ENCODE measurements around the gene PCSK4.

PCSK4 gene

DNA sequence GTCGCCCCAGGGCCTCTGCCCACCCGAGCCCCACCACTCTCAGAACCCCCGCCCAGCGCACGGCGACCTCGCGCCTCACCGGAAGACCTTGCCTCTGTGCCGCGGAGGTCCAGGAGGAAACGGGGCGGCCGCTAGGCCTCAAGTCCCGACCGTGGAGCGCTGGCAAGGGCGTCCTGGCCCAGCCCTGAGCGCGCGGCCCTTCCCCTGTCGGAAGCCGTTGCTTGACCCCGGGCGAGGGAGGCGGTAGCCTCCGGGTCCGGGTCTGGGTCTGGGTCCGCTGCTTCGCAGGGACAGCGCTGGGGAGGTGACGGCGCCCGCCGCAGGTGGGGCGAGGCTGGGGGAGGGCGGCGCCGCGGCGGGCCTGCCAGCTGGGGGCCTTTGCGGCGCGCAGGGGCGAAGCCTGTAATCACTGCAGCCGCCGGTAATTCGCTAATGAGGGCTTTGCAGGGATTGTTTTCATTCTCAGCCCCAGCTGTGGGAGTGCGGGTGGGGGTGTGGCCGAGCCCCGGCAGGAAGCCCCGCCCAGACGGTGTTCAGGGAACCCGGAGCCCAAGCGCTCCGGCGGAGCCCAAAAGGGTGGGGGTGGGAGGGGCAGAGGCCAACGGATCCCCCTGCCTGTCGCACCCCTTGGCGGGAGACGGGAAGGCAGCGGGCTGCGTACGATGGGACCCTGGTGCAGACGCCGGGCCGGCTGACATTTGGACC, 19.7 kb downstream of the PCSK4 start:
- no peak for TF ChIP-seq GLIS3 (CRISPR knock-in tag; IDR thresholded peaks at IDR 0.05)
- TF ChIP-seq SNAI2 (CRISPR knock-in tag; IDR thresholded peaks at IDR 0.05) = no peak
- TF ChIP-seq, protein P1, sequence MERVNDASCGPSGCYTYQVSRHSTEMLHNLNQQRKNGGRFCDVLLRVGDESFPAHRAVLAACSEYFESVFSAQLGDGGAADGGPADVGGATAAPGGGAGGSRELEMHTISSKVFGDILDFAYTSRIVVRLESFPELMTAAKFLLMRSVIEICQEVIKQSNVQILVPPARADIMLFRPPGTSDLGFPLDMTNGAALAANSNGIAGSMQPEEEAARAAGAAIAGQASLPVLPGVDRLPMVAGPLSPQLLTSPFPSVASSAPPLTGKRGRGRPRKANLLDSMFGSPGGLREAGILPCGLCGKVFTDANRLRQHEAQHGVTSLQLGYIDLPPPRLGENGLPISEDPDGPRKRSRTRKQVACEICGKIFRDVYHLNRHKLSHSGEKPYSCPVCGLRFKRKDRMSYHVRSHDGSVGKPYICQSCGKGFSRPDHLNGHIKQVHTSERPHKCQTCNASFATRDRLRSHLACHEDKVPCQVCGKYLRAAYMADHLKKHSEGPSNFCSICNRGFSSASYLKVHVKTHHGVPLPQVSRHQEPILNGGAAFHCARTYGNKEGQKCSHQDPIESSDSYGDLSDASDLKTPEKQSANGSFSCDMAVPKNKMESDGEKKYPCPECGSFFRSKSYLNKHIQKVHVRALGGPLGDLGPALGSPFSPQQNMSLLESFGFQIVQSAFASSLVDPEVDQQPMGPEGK (CRISPR knock-in tag; IDR thresholded peaks at IDR 0.05; ENCODE audit: borderline replicate concordance) = no peak
- no peak for ATAC-seq

DNA sequence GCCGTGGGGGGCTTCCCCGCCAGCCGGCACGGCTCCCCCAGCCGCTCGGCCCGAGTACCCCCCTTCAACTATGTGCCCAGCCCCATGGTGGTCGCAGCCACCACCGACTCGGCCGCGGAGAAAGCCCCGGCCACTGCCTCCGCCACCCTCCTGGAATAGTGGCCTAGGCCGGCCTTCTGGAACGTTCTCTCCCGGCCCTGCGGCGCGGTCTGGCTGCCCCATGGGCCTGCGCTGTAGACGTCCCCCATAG, 20.2 kb downstream of the PCSK4 start:
- no peak for ATAC-seq
- TF ChIP-seq, protein P2, sequence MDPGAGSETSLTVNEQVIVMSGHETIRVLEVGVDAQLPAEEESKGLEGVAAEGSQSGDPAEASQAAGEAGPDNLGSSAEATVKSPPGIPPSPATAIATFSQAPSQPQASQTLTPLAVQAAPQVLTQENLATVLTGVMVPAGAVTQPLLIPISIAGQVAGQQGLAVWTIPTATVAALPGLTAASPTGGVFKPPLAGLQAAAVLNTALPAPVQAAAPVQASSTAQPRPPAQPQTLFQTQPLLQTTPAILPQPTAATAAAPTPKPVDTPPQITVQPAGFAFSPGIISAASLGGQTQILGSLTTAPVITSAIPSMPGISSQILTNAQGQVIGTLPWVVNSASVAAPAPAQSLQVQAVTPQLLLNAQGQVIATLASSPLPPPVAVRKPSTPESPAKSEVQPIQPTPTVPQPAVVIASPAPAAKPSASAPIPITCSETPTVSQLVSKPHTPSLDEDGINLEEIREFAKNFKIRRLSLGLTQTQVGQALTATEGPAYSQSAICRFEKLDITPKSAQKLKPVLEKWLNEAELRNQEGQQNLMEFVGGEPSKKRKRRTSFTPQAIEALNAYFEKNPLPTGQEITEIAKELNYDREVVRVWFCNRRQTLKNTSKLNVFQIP (CRISPR knock-in tag; IDR thresholded peaks at IDR 0.05; ENCODE audit: borderline replicate concordance, low read depth) = no peak
- TF ChIP-seq TOX (CRISPR knock-in tag; IDR thresholded peaks at IDR 0.05; ENCODE audit: borderline replicate concordance) (no peak), ZNF8 (CRISPR knock-in tag; IDR thresholded peaks at IDR 0.05) (no peak), PPARA (CRISPR knock-in tag; IDR thresholded peaks at IDR 0.05; ENCODE audit: borderline replicate concordance) (no peak), TCF4 (CRISPR knock-in tag; IDR thresholded peaks at IDR 0.05; ENCODE audit: borderline replicate concordance) (no peak), GLIS3 (CRISPR knock-in tag; IDR thresholded peaks at IDR 0.05) (no peak), ZFP3 (CRISPR knock-in tag; IDR thresholded peaks at IDR 0.05) (no peak), ZFP30 (CRISPR knock-in tag; IDR thresholded peaks at IDR 0.05) (no peak), SNAI2 (CRISPR knock-in tag; IDR thresholded peaks at IDR 0.05) (no peak), BACH2 (CRISPR knock-in tag; IDR thresholded peaks at IDR 0.05; ENCODE audit: borderline replicate concordance) (no peak), ZNF565 (CRISPR knock-in tag; conservative IDR thresholded peaks at IDR 0.05; ENCODE audit: low read depth) (no peak)
- TF ChIP-seq, protein P1 (CRISPR knock-in tag; IDR thresholded peaks at IDR 0.05; ENCODE audit: borderline replicate concordance) = no peak

DNA sequence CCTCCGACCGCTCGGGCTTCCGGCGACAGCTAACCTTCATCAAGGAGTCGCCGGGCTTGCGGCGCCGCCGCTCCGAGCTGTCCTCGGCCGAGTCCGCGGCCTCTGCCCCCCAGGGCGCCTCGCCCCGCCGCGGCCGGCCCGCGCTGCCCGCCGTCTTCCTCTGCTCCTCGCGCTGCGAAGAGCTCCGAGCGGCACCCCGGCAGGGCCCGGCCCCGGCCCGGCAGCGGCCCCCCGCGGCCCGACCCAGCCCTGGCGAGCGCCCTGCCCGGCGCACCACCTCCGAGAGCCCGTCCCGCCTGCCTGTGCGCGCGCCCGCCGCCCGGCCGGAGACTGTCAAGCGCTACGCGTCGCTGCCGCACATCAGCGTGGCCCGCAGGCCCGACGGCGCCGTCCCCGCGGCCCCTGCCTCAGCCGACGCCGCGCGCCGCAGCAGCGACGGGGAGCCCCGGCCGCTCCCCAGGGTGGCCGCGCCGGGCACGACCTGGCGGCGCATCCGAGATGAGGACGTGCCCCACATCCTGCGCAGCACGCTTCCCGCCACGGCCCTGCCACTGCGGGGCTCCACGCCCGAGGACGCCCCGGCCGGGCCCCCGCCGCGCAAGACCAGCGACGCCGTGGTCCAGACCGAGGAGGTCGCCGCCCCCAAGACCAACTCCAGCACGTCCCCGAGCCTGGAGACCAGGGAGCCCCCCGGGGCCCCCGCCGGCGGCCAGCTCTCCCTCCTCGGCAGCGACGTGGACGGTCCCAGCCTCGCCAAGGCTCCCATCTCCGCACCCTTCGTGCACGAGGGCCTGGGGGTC, 20.7 kb downstream of the PCSK4 start:
- no peak for ATAC-seq
- no peak for TF ChIP-seq ZFP30 (CRISPR knock-in tag; IDR thresholded peaks at IDR 0.05)
- TF ChIP-seq, protein P3, sequence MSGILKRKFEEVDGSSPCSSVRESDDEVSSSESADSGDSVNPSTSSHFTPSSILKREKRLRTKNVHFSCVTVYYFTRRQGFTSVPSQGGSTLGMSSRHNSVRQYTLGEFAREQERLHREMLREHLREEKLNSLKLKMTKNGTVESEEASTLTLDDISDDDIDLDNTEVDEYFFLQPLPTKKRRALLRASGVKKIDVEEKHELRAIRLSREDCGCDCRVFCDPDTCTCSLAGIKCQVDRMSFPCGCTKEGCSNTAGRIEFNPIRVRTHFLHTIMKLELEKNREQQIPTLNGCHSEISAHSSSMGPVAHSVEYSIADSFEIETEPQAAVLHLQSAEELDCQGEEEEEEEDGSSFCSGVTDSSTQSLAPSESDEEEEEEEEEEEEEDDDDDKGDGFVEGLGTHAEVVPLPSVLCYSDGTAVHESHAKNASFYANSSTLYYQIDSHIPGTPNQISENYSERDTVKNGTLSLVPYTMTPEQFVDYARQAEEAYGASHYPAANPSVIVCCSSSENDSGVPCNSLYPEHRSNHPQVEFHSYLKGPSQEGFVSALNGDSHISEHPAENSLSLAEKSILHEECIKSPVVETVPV (CRISPR knock-in tag; IDR thresholded peaks at IDR 0.05) = no peak

DNA sequence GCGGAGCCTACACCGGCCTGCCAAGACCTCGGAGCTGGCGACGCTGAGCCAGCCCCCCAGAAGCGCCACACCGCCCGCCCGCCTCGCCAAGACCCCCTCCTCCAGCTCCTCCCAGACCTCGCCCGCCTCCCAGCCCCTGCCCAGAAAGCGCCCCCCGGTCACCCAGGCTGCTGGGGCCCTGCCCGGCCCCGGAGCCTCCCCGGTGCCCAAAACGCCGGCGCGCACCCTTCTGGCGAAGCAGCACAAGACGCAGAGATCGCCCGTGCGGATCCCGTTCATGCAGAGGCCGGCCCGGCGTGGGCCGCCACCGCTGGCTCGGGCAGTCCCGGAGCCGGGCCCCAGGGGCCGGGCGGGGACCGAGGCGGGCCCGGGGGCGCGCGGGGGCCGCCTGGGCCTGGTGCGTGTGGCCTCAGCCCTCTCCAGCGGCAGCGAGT, 21.3 kb downstream of the PCSK4 start:
- ATAC-seq = no peak
- TF ChIP-seq ZC3H10 (CRISPR knock-in tag; IDR thresholded peaks at IDR 0.05) = no peak
- no peak for TF ChIP-seq CSDC2 (CRISPR knock-in tag; IDR thresholded peaks at IDR 0.05)
- no peak for TF ChIP-seq PPARA (CRISPR knock-in tag; IDR thresholded peaks at IDR 0.05; ENCODE audit: borderline replicate concordance)
- no peak for TF ChIP-seq ZFP30 (CRISPR knock-in tag; IDR thresholded peaks at IDR 0.05)
- TF ChIP-seq OSR1 (CRISPR knock-in tag; IDR thresholded peaks at IDR 0.05) = no peak
- no peak for TF ChIP-seq ISL1 (CRISPR knock-in tag; IDR thresholded peaks at IDR 0.05)
- no peak for TF ChIP-seq ESRRG (CRISPR knock-in tag; IDR thresholded peaks at IDR 0.05)
- no peak for TF ChIP-seq RARB (CRISPR knock-in tag; IDR thresholded peaks at IDR 0.05)
- TF ChIP-seq TOX (CRISPR knock-in tag; IDR thresholded peaks at IDR 0.05; ENCODE audit: borderline replicate concordance) = no peak
- TF ChIP-seq, protein P4, sequence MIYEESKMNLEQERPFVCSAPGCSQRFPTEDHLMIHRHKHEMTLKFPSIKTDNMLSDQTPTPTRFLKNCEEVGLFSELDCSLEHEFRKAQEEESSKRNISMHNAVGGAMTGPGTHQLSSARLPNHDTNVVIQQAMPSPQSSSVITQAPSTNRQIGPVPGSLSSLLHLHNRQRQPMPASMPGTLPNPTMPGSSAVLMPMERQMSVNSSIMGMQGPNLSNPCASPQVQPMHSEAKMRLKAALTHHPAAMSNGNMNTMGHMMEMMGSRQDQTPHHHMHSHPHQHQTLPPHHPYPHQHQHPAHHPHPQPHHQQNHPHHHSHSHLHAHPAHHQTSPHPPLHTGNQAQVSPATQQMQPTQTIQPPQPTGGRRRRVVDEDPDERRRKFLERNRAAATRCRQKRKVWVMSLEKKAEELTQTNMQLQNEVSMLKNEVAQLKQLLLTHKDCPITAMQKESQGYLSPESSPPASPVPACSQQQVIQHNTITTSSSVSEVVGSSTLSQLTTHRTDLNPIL (CRISPR knock-in tag; IDR thresholded peaks at IDR 0.05; ENCODE audit: low read depth) = no peak
- TF ChIP-seq, protein P3 (CRISPR knock-in tag; IDR thresholded peaks at IDR 0.05) = no peak

Measured in SK-N-SH treated with all-trans-retinoic acid at 6 μM for 48 hours (cell line).